NCI-H2029 (cell line): ENCODE measurements around the gene ADCY7.

Source experiments
- DNase-seq: peaks from one replicate; lab custom pipeline; 2025; lab: John Stamatoyannopoulos, UW

Gene ADCY7

GRCh38 chr16:50267651-50268050 is 1.3 kb downstream of the ADCY7 start:
- DNase-seq, result no peak

- no peak for DNase-seq
These were observed 2.0 kb downstream of the ADCY7 start for GRCh38 chr16:50268352-50268751.

GRCh38 chr16:50269061-50269705 is 2.8 kb downstream of the ADCY7 start:
- DNase-seq, result no peak

GRCh38 chr16:50269769-50270509 is 3.6 kb downstream of the ADCY7 start:
- DNase-seq, result no peak

GRCh38 chr16:50270510-50271147 is 4.3 kb downstream of the ADCY7 start:
- DNase-seq, result no peak

- DNase-seq, result no peak
These were observed 5.0 kb downstream of the ADCY7 start for GRCh38 chr16:50271148-50272041.

GRCh38 chr16:50272111-50272571 is 5.8 kb downstream of the ADCY7 start:
- DNase-seq, result no peak

- DNase-seq, result no peak
These were observed 6.5 kb downstream of the ADCY7 start for GRCh38 chr16:50272687-50273381.

GRCh38 chr16:50273382-50273690 is 7.0 kb downstream of the ADCY7 start:
- DNase-seq, result no peak

- no peak for DNase-seq
These were observed 7.6 kb downstream of the ADCY7 start for GRCh38 chr16:50273888-50274325.

GRCh38 chr16:50274326-50275097 is 8.2 kb downstream of the ADCY7 start:
- DNase-seq, result no peak

GRCh38 chr16:50275098-50275415 is 8.7 kb downstream of the ADCY7 start:
- DNase-seq, result no peak

- DNase-seq, result no peak
These were observed 9.3 kb downstream of the ADCY7 start for GRCh38 chr16:50275428-50276325.

- DNase-seq, result no peak
These were observed 9.9 kb downstream of the ADCY7 start for GRCh38 chr16:50276326-50276640.

- DNase-seq, result no peak
These were observed 10.6 kb downstream of the ADCY7 start for GRCh38 chr16:50276801-50277555.

- DNase-seq, result no peak
These were observed 11.9 kb downstream of the ADCY7 start for GRCh38 chr16:50278251-50278650.

- DNase-seq, result no peak
These were observed 13.1 kb downstream of the ADCY7 start for GRCh38 chr16:50279504-50279865.

GRCh38 chr16:50280932-50281331 is 14.6 kb downstream of the ADCY7 start:
- no peak for DNase-seq

- no peak for DNase-seq
These were observed 15.1 kb downstream of the ADCY7 start for GRCh38 chr16:50281391-50282009.
